GM18873 (cell line): Measurements from ENCODE around the gene SOD2.

Source experiments
- ATAC-seq: cut with Tn5 transposase; IDR thresholded peaks from one replicate; pipeline ENCODE4 v1.9.1; 2021; ENCODE audit warnings: mild to moderate bottlenecking, moderate library complexity, moderate number of reproducible peaks; ENCODE audit not compliant: unreplicated experiment, low FRiP score

Gene SOD2

GRCh38 chr6:159645640-159646039 is 47.4 kb downstream of the SOD2 start:
- ATAC-seq: no peak
